Fibroblast of pulmonary artery (primary cell): ENCODE results near the gene TMEM89.

Source experiments
- DNase-seq: peaks from one replicate; pipeline ENCODE4 v3.0.0-alpha.2; 2010; ENCODE audit warnings: low read depth
- H3K4me3 ChIP-seq: replicated peaks from 2 replicates; pipeline ENCODE4 v1.5.1; 2011; ENCODE audit warnings: low read depth, mild to moderate bottlenecking, control low read depth, low read length, moderate library complexity
- TF ChIP-seq, protein P1 (sequence below): IDR thresholded peaks from 2 replicates; pipeline ENCODE4 v1.5.1; 2011; ENCODE audit warnings: mild to moderate bottlenecking, control low read depth, low read length, inconsistent platforms; ENCODE audit errors: missing control alignments

The TMEM89 gene

DNA sequence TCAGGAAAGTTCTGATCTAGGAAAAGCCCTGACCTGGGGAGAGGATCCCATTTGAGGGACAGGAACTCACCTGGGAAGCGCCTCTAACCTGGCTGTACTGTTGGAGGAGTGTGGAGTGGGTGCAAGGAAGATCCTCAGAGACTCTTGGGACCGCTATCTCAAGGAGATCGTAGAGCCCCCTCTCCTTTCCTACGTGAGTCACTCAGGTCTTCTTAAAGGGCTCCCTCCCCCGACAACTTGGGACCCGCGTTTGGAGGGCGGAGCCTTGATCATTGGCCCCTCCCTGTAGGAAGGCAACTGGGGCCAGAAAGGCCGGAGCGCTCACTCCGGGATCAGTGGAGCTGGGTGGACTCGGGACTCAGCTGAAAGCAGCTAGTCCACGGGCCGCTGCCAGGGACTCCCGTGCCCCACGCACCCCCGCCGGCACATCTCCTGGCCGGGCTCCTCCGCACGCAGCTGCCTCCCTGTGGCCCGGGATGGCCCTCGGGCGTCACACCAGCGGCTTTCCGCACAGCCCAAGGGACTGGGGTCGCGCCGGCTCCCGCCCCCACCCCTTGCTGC lies 13.2 kb upstream of the TMEM89 start:
- TF ChIP-seq, protein P1, sequence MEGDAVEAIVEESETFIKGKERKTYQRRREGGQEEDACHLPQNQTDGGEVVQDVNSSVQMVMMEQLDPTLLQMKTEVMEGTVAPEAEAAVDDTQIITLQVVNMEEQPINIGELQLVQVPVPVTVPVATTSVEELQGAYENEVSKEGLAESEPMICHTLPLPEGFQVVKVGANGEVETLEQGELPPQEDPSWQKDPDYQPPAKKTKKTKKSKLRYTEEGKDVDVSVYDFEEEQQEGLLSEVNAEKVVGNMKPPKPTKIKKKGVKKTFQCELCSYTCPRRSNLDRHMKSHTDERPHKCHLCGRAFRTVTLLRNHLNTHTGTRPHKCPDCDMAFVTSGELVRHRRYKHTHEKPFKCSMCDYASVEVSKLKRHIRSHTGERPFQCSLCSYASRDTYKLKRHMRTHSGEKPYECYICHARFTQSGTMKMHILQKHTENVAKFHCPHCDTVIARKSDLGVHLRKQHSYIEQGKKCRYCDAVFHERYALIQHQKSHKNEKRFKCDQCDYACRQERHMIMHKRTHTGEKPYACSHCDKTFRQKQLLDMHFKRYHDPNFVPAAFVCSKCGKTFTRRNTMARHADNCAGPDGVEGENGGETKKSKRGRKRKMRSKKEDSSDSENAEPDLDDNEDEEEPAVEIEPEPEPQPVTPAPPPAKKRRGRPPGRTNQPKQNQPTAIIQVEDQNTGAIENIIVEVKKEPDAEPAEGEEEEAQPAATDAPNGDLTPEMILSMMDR: no peak
- peak overlapping the region; percentile 88 for H3K4me3 ChIP-seq
- DNase-seq: peak; percentile 61

DNA sequence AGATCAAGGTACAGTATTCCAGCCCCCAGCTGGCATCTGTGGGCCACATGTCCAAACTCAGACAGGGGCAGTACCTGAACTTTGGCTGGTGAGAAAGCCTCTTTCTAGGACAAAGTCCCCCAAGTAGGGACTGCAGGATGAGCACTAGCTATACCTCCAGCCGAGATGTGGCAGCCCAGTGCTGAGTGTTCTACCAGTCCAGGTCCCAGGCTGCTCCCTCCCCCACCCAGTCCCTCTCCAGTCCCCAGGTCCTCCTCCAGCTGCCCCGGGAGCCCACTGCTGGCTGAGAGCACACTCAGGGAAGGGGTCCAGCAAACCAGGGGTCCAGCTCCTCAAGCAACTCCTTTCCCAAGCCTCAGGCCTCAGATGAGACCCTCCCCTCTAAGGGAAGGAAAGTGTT lies 12.2 kb upstream of the TMEM89 start:
- DNase-seq: no peak
- TF ChIP-seq, protein P1: no peak
- peak overlapping the region; percentile 88 for H3K4me3 ChIP-seq

DNA sequence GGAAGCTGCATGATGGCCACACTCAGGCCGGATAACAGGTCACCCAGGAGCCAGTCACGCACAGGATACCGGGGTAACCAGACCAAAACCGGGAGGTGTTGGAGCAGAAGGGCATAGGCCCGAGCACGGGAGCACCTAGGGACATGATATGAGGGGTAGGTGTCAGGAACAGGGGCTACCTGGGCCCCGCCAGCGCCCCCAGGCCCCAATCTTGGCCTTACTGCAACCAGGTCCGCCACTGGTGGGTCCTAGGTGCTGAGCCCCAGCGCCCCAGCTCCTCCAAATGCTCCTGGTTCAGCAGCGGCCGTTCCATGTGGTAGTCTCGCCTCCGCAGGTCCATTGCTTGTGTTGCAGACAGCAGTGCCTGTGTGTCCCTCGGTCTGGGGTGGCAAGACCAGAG lies 11.7 kb upstream of the TMEM89 start:
- no peak overlapping the region for H3K4me3 ChIP-seq
- TF ChIP-seq, protein P1: no peak
- no peak for DNase-seq

- TF ChIP-seq, protein P1: no peak
- DNase-seq: no peak
- H3K4me3 ChIP-seq: no peak overlapping the region
Measured at GRCh38 chr3:48631516-48632448, 10.2 kb upstream of the TMEM89 start.

GRCh38 chr3:48630833-48631232 lies 9.3 kb upstream of the TMEM89 start:
- no peak overlapping the region for H3K4me3 ChIP-seq
- DNase-seq: no peak
- TF ChIP-seq, protein P1: no peak

DNA sequence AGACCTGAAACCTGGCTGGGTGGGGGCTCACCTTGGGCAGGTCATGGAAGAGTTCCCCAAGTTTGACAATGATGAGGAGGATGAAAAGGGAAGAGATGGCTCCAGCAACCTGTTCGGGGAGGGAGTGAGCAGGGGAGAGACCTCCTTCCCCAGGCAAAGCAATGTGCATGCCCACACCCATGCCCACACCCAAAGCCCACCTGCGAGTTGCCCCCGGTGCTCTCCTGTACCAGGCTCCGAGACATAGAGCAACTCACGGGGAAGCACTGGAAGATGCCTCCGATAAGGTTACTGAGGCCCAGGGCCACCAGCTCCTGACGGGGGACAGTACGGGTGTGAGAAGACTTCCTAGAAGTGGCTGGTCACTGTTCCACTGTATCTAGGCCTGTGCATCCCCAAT lies 8.8 kb upstream of the TMEM89 start:
- TF ChIP-seq, protein P1: no peak
- DNase-seq: no peak
- no peak overlapping the region for H3K4me3 ChIP-seq

DNA sequence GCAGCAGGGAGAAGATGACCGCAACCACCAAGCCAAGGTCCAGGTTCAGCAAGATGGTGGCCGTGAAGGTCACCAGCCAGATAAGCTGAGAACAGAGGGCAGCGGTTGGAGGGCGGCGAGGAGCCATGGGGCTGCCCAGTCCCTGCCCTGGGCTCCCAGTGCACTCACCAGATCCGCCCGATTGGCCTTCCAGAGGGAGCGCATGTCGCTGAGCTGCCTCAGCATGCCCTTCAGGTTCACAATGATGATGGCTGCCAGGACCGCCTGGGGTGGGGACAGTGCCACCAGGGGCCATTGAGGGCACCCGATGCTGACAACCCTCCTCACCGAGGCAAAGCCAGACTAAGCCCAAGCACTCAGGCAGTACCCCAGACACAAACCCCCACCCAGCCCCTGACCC lies 8.3 kb upstream of the TMEM89 start:
- no peak for DNase-seq
- TF ChIP-seq, protein P1: no peak
- H3K4me3 ChIP-seq: no peak overlapping the region
